GM12891 (cell line): ENCODE measurements around the gene ELFN2.

Source experiments
- DNase-seq: peaks from one replicate; pipeline ENCODE4 v3.0.0; 2011; ENCODE audit warnings: low spot score; ENCODE audit not compliant: insufficient read length
- FAIRE-seq: peaks from 2 replicates; lab custom pipeline; 2011; peaks lifted over from hg19 to GRCh38; lab: Jason Lieb, UNC
- PAX5 ChIP-seq: IDR thresholded peaks from 2 replicates; pipeline ENCODE4 v1.6.1; 2011; ENCODE audit warnings: low read length, moderate library complexity, mild to moderate bottlenecking; ENCODE audit not compliant: insufficient read depth, severe bottlenecking
- POLR2A ChIP-seq: IDR thresholded peaks from 2 replicates; pipeline ENCODE4 v1.6.1; 2011; ENCODE audit warnings: low read depth, low read length, control low read depth
- POLR2AphosphoS5 ChIP-seq: IDR thresholded peaks from 2 replicates; pipeline ENCODE4 v1.6.1; 2011; ENCODE audit warnings: low read depth, low read length, control low read depth
- POU2F2 ChIP-seq: IDR thresholded peaks from 2 replicates; pipeline ENCODE4 v1.6.1; 2011; ENCODE audit warnings: low read depth, mild to moderate bottlenecking, control low read depth, low read length, moderate library complexity
- SPI1 ChIP-seq: IDR thresholded peaks from 2 replicates; pipeline ENCODE4 v1.6.1; 2011; ENCODE audit warnings: low read depth, low read length, control low read depth
- TAF1 ChIP-seq: IDR thresholded peaks from 2 replicates; pipeline ENCODE4 v1.6.1; 2011; ENCODE audit warnings: low read depth, low read length, control low read depth

ELFN2 gene

DNA sequence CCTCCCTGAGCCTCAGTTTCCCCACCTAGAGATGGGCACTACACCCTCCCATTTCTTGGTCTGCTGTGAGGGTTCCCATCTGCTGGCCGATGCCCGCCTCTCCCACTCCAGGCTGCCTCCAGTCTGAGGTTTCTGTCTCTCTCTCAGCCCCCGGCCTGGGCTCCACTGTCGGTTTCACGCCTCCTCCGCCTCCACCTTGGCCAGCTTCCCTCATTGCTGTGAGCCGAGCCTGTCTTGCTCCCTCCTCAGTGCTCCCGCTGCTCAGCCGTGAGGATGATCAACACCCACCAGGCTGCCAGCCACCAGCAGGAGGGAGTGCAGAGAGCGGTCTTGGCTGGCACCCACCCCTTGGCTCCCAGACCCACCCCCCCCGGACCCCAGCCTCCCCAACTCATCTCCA, 83.9 kb downstream of the ELFN2 start:
- no peak for FAIRE-seq
- DNase-seq, result no peak
- TF ChIP-seq PAX5, result no peak
- TF ChIP-seq POLR2AphosphoS5, result no peak
- no peak for TF ChIP-seq TAF1
- no peak for TF ChIP-seq POLR2A
- TF ChIP-seq SPI1, result no peak
- no peak for TF ChIP-seq POU2F2

GRCh38 chr22:37342065-37342464, 85.2 kb downstream of the ELFN2 start:
- FAIRE-seq (no peak), DNase-seq (no peak)
- TF ChIP-seq TAF1, result no peak

DNA sequence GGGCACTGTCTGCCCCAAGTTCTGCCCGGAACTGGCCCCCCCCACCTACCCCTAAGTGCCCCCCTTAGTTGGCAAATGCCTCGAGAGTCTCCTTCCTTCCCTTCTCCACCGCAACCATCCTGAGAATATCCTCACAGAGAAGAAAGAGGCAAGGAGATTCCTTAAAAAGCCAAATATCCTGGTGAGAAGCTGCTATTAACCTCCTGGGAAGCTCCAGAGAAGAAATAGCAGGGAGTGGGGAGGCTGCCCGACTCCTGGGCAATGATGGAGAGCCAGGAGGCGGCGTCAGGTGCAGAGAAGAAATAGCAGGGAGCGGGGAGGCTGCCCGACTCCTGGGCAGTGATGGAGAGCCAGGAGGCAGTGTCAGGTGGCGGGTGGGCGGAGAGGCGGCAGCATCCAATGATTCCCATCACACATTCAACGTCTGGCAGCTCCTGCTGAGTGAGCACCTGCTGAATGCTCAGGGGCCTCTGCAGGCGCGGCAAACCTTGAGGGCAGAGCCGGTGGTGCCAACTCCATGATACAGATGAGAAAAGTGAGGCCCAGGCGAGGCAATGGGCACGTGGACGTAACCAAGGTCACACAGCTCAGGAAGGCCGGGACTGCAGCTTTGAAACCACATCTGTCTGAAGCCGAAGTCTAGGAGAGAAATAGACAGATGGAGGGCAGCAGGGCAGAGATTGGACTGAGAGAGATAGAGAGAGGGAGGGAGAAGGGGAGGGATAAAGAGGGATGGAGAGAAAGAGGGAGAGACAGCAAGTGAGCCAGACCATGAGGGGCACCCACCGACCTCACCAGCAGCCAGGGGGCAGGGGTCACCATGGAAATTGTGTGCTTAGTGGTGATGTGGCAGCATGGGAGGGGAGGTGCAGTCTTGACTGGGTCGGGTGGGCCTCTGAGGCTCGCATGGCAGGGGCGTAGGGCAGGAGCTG, 86.7 kb downstream of the ELFN2 start:
- DNase-seq (no peak), FAIRE-seq (no peak)
- TF ChIP-seq SPI1 (no peak), POU2F2 (no peak), PAX5 (no peak), POLR2AphosphoS5 (no peak), TAF1 (no peak)

DNA sequence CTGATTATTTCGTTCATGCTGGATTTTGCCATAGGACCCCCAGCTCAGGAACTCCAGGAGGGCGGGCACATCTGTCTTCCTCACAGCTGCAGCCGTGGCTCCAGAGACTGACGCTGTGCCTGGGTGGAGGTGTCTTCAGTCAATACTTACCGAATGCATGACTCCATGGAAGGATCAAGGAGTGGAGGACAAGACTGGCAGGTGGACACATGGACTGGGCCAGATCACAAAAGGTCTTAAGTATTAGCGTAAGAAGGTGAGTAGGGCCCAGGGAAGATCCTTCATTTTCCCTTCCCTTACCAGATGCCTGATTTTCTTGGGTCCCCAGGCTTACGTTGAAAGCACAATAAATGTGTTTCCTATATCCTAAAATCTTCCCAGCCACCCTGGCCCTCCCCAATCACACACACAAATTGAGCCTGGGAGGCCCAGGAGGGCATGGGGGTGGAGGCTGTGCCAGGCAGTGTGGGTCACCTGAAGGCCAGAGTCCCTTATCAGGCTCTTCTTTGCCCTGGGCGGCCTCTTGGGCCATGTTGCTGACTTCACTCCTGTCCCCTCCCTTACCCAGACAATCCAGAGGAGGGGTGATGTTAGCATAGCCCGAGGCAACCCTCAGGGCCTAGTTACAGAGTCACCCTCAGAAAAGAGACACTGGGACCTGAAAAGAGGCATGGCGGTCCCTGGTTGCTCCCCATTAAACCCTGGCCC, 88.6 kb downstream of the ELFN2 start:
- TF ChIP-seq POU2F2, result no peak
- no peak for TF ChIP-seq POLR2A
- TF ChIP-seq TAF1, result no peak
- no peak for TF ChIP-seq PAX5
- TF ChIP-seq POLR2AphosphoS5, result no peak
- no peak for TF ChIP-seq SPI1
- DNase-seq, result no peak
- no peak for FAIRE-seq

- DNase-seq (no peak), FAIRE-seq (no peak)
- TF ChIP-seq POLR2AphosphoS5 (no peak), TAF1 (no peak), SPI1 (no peak), PAX5 (no peak), POU2F2 (no peak), POLR2A (no peak)
These were observed 89.9 kb downstream of the ELFN2 start for GRCh38 chr22:37337204-37337943.

GRCh38 chr22:37336579-37336978, 90.7 kb downstream of the ELFN2 start:
- no peak for FAIRE-seq

DNA sequence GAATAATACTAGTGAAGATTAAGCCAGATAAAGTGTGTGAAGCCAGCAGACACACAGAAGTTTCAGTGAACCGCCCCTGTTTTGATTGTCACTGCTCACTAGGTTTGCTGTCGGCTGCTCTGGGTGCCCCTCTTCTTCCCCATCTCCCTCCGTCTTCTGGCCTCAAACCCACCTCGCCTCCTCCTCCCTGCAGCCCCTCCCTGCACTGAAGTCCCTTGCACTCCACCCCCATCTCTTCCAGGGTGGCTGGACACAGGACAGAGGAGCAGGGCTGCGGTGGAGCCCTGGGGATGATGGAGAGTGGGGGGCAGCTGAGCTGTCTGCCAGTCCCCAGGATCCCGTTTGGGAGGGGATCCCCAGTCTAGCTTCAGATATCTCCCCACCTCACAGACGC, 91.5 kb downstream of the ELFN2 start:
- TF ChIP-seq TAF1 (no peak), POLR2A (no peak), PAX5 (no peak), POLR2AphosphoS5 (no peak), POU2F2 (no peak), SPI1 (no peak)
- no peak for DNase-seq
- FAIRE-seq, result no peak

More at GRCh38 chr22:37336579-37336978, 90.7 kb downstream of the ELFN2 start:
- TF ChIP-seq TAF1, result no peak
- TF ChIP-seq PAX5, result no peak
- no peak for TF ChIP-seq POLR2AphosphoS5
- TF ChIP-seq SPI1, result no peak
- no peak for TF ChIP-seq POU2F2
- TF ChIP-seq POLR2A, result no peak
- no peak for DNase-seq

- FAIRE-seq (no peak), DNase-seq (no peak)
- no peak for TF ChIP-seq PAX5
- no peak for TF ChIP-seq SPI1
- TF ChIP-seq TAF1, result no peak
- no peak for TF ChIP-seq POLR2A
- TF ChIP-seq POU2F2, result no peak
- TF ChIP-seq POLR2AphosphoS5, result no peak
These were observed 92.1 kb downstream of the ELFN2 start for GRCh38 chr22:37334859-37335805.
